ENCODE data around the gene ACOT6.
"Not testable (repeated sequence)": the region's sequence is repeated elsewhere in the genome, so short reads cannot be mapped to it uniquely, and the experiment has no call there.

- not testable (repeated sequence) for TF ChIP-seq MAFK (IDR thresholded peaks at IDR 0.05; ENCODE audit: low read depth, low read length); CTCF (conservative IDR thresholded peaks at IDR 0.05; ENCODE audit: low read depth, low read length); CEBPB (IDR thresholded peaks at IDR 0.05; ENCODE audit: low read depth, low read length); CHD1 (IDR thresholded peaks at IDR 0.05; ENCODE audit: low read depth, low read length); MXI1 (IDR thresholded peaks at IDR 0.05; ENCODE audit: borderline replicate concordance, low read depth, low read length); MAZ (IDR thresholded peaks at IDR 0.05; ENCODE audit: borderline replicate concordance, low read depth, low read length); POLR2A (IDR thresholded peaks at IDR 0.05; ENCODE audit: low read depth, low read length); BHLHE40 (IDR thresholded peaks at IDR 0.05; ENCODE audit: low read depth, low read length); ELK1 (IDR thresholded peaks at IDR 0.05; ENCODE audit: borderline replicate concordance, low read depth, low read length); RCOR1 (IDR thresholded peaks at IDR 0.05; ENCODE audit: insufficient replicate concordance, low read length); RFX5 (IDR thresholded peaks at IDR 0.05; ENCODE audit: low read depth, low read length); USF2 (IDR thresholded peaks at IDR 0.05; ENCODE audit: low read depth, low read length); NFE2L2 (IDR thresholded peaks at IDR 0.05; ENCODE audit: low read depth, low read length)
Observed at GRCh38 chr14:73659202-73659601, 46.9 kb downstream of the ACOT6 start.

Measured in IMR-90 (cell line).